HepG2 (cell line): ENCODE data around the gene INTS1. TPM values are rescaled to one million over a fixed set of nuclear protein-coding genes. Genes with fewer than 3 reads are reported as not detected.

Source experiments
- CREM ChIP-seq, 2 experiments: sonication (generic) in 1 of 2; formaldehyde crosslinking in 1 of 2; IDR thresholded peaks; 2 replicates each; pipeline versions ENCODE4 v1.4.0 to v1.6.1; 2016 to 2020; ENCODE audit warnings: antibody characterized with exemption in 1 of 2, mild to moderate bottlenecking in 1 of 2, missing genetic modification reagents in 1 of 2
- EHMT2 ChIP-seq: fragments of 200-600 bp; sonication (generic); IDR thresholded peaks from 2 replicates; pipeline ENCODE4 v1.7.0; 2017; ENCODE audit warnings: antibody characterized with exemption, low read depth, low read length, borderline replicate concordance
- EP300 ChIP-seq, 3 experiments: sonication (generic) in 1 of 3; formaldehyde crosslinking in 1 of 3; IDR thresholded peaks; 2 replicates each; pipeline versions ENCODE4 v1.5.1 to v1.6.1; 2011 to 2020; ENCODE audit warnings: low read depth in 2 of 3, low read length in 2 of 3, borderline replicate concordance in 1 of 3, improper control_type of control experiment in 1 of 3, mild to moderate bottlenecking in 1 of 3, missing genetic modification reagents in 1 of 3, moderate library complexity in 1 of 3
- FOXJ3 ChIP-seq: sonication (generic); formaldehyde crosslinking; IDR thresholded peaks from 2 replicates; pipeline ENCODE4 v1.4.0; 2020; ENCODE audit warnings: missing genetic modification reagents, mild to moderate bottlenecking, borderline replicate concordance
- KDM1A ChIP-seq: IDR thresholded peaks from 2 replicates; pipeline ENCODE4 v1.6.1; 2016; ENCODE audit warnings: missing compliant biosample characterization
- KDM2A ChIP-seq: sonication (generic); formaldehyde crosslinking; IDR thresholded peaks from 2 replicates; pipeline ENCODE4 v1.4.0; 2020; ENCODE audit warnings: low read depth, missing genetic modification reagents, borderline replicate concordance
- MEIS2 ChIP-seq: sonication (generic); formaldehyde crosslinking; IDR thresholded peaks from 2 replicates; pipeline ENCODE4 v1.9.0; 2021; ENCODE audit warnings: mild to moderate bottlenecking, missing genetic modification reagents
- NR2F1 ChIP-seq, 2 experiments: fragments of 450-650 bp in 1 of 2; formaldehyde crosslinking in 1 of 2; IDR thresholded peaks; 2 replicates each; pipeline versions ENCODE4 v1.5.0 to v1.6.1; 2016 to 2020; ENCODE audit warnings: mild to moderate bottlenecking in 1 of 2, missing compliant biosample characterization in 1 of 2, missing genetic modification reagents in 1 of 2, moderate library complexity in 1 of 2
- NR2F6 ChIP-seq, 2 experiments: IDR thresholded peaks; 2 replicates each; pipeline ENCODE4 v1.6.1; 2016; ENCODE audit warnings: antibody characterized with exemption in 1 of 2, mild to moderate bottlenecking in 1 of 2
- RARA ChIP-seq: IDR thresholded peaks from 2 replicates; pipeline ENCODE4 v1.6.1; 2016; ENCODE audit warnings: missing genetic modification reagents, missing compliant biosample characterization
- RBM39 ChIP-seq: fragments of 200-400 bp; formaldehyde crosslinking; IDR thresholded peaks from one replicate; pipeline ENCODE4 v1.6.1; 2018; ENCODE audit warnings: antibody characterized with exemption, mild to moderate bottlenecking, low read depth, low read length; ENCODE audit not compliant: poor library complexity, severe bottlenecking
- SP2 ChIP-seq: sonication (generic); formaldehyde crosslinking; IDR thresholded peaks from 2 replicates; pipeline ENCODE4 v1.5.1; 2020; ENCODE audit warnings: mild to moderate bottlenecking, missing genetic modification reagents
- SRSF4 ChIP-seq: fragments of 200-400 bp; formaldehyde crosslinking; IDR thresholded peaks from one replicate; pipeline ENCODE4 v1.6.1; 2018; ENCODE audit warnings: mild to moderate bottlenecking, low read depth, low read length, moderate library complexity; ENCODE audit not compliant: poor library complexity, severe bottlenecking
- TBX2 ChIP-seq: sonication (generic); formaldehyde crosslinking; IDR thresholded peaks from 2 replicates; pipeline ENCODE4 v1.5.0; 2020; ENCODE audit warnings: missing genetic modification reagents, mild to moderate bottlenecking, borderline replicate concordance
- TP53 ChIP-seq: sonication (generic); formaldehyde crosslinking; conservative IDR thresholded peaks from 2 replicates; pipeline ENCODE4 v1.4.0; 2020; ENCODE audit warnings: missing genetic modification reagents
- TRIM24 ChIP-seq: sonication (generic); formaldehyde crosslinking; IDR thresholded peaks from 2 replicates; pipeline ENCODE4 v1.8.0; 2022; ENCODE audit warnings: mild to moderate bottlenecking, missing genetic modification reagents
- ZMYM4 ChIP-seq: sonication (generic); formaldehyde crosslinking; IDR thresholded peaks from 2 replicates; pipeline ENCODE4 v1.8.1; 2023; ENCODE audit warnings: mild to moderate bottlenecking, missing genetic modification reagents
- ZNF121 ChIP-seq: sonication (generic); formaldehyde crosslinking; IDR thresholded peaks from 2 replicates; pipeline ENCODE4 v1.5.0; 2020; ENCODE audit warnings: mild to moderate bottlenecking, missing genetic modification reagents
- ZNF142 ChIP-seq: sonication (generic); formaldehyde crosslinking; IDR thresholded peaks from 2 replicates; pipeline ENCODE4 v1.4.0; 2020; ENCODE audit warnings: missing genetic modification reagents
- ZNF441 ChIP-seq: sonication (generic); formaldehyde crosslinking; IDR thresholded peaks from 2 replicates; pipeline ENCODE4 v1.7.0; 2021; ENCODE audit warnings: missing genetic modification reagents, borderline replicate concordance
- ZNF460 ChIP-seq: sonication (generic); formaldehyde crosslinking; IDR thresholded peaks from 2 replicates; pipeline ENCODE4 v1.5.1; 2020; ENCODE audit warnings: missing genetic modification reagents, mild to moderate bottlenecking, borderline replicate concordance
- polyA plus RNA-seq, 8 experiments: library from polyadenylated mRNA; depleted of rRNA in 3 of 8; stranded (reverse) in 7 of 8; unstranded in 1 of 8; fragments of >200 nt; fragmentation: Illumina TruSeq in 4 of 8; extraction: Trizol in 4 of 8; gene quantifications; 2 replicates each; pipeline versions ENCODE4 v1.2.1 to v1.2.3, GENCODE V29; 2011 to 2016; ENCODE audit warnings: low read depth in 4 of 8, missing spikeins in 1 of 8, mixed read lengths in 1 of 8; ENCODE audit not compliant: insufficient read depth in 1 of 8
- total RNA-seq, 5 experiments: library from RNA; depleted of rRNA; stranded (reverse); fragments of >200 nt; fragmentation: Illumina TruSeq; extraction: Trizol; gene quantifications; 2 replicates each; pipeline ENCODE4 v1.2.3, GENCODE V29; 2016; ENCODE audit warnings: low read depth in 1 of 5

The INTS1 gene
- total and polyA plus RNA-seq, 2 of the 13 experiments (the other 11 are each of a cell fraction or from before 2014, with no cell fraction given) = 13.7 to 29.0 TPM

GRCh38 chr7:1536743-1537534, 32.8 kb upstream of the INTS1 start (continued):
- TF ChIP-seq ZNF121 (CRISPR knock-in tag) = 0 out of 2 replicates have a peak, but pooled peaks have one; percentile 28
- peak; percentile 64 to 93 for TF ChIP-seq NR2F1 (CRISPR knock-in tag; IDR thresholded peaks at IDR 0.05)
- TF ChIP-seq ZNF142 (CRISPR knock-in tag) = peak; percentile 61; the same call in 1 of the 2 replicates
- no peak for TF ChIP-seq SP2
- TF ChIP-seq ZMYM4 (CRISPR knock-in tag) = peak; percentile 60
- TF ChIP-seq CREM (IDR thresholded peaks at IDR 0.05) = peak; percentile 78
- TF ChIP-seq CREM (CRISPR knock-in tag; IDR thresholded peaks at IDR 0.05) = no peak; the same call in 1 of the 2 replicates
- peak; percentile 92 for TF ChIP-seq ZNF460
- TF ChIP-seq MEIS2 = no peak
- peak; percentile 13; the same call in 1 of the 2 replicates for TF ChIP-seq KDM1A (CRISPR knock-in tag)
- peak; percentile 91 for TF ChIP-seq TBX2 (CRISPR knock-in tag)
- TF ChIP-seq NR2F6 (IDR thresholded peaks at IDR 0.05) = peak; percentile 81
- TF ChIP-seq NR2F6 (CRISPR knock-in tag; IDR thresholded peaks at IDR 0.05) = peak; percentile 80
- TF ChIP-seq FOXJ3 (CRISPR knock-in tag) = peak; percentile 89; the same call in 1 of the 2 replicates
- peak in 1 of 2 experiments; percentile 72; a peak in 2 of 4 replicates for TF ChIP-seq EP300 (IDR thresholded peaks at IDR 0.05; ENCODE audit: low read depth in 2 of 2, low read length in 2 of 2)
- TF ChIP-seq EP300 (CRISPR knock-in tag; IDR thresholded peaks at IDR 0.05; ENCODE audit: borderline replicate concordance) = peak; percentile 64; the same call in 1 of the 2 replicates
- peak; percentile 75 for TF ChIP-seq RBM39
- TF ChIP-seq ZNF441 = peak; percentile 4; the same call in 1 of the 2 replicates
- TF ChIP-seq TRIM24 (CRISPR knock-in tag) = 0 out of 2 replicates have a peak, but pooled peaks have one; percentile 9
- TF ChIP-seq SRSF4 = no peak
- TF ChIP-seq KDM2A (CRISPR knock-in tag) = peak; percentile 87
- no peak for TF ChIP-seq EHMT2
- peak; percentile 78 for TF ChIP-seq RARA (CRISPR knock-in tag)
- TF ChIP-seq TP53 (CRISPR knock-in tag) = 0 out of 2 replicates have a peak, but pooled peaks have one; percentile 55
